PFSK-1 (cell line): ENCODE data around the gene TMOD3.

ENCODE experiments used
- POLR2AphosphoS5 ChIP-seq: IDR thresholded peaks from 2 replicates; pipeline ENCODE4 v1.6.1; 2012; ENCODE audit warnings: low read depth, mild to moderate bottlenecking, control low read depth, low read length, moderate library complexity
- TAF1 ChIP-seq: IDR thresholded peaks from 2 replicates; pipeline ENCODE4 v1.6.1; 2012; ENCODE audit warnings: low read length, control low read depth, borderline replicate concordance; ENCODE audit not compliant: insufficient read depth

- no peak for TF ChIP-seq TAF1
- TF ChIP-seq POLR2AphosphoS5, result no peak
These were observed 109.8 kb downstream of the TMOD3 start for GRCh38 chr15:51939216-51939615.
